GM10266 (cell line): ENCODE data around the gene LRRC14B.
"Not testable (repeated sequence)": the region's sequence is repeated elsewhere in the genome, so short reads cannot be mapped to it uniquely, and the experiment has no call there.

Source experiments
- DNase-seq: peaks from one replicate; pipeline ENCODE4 v3.0.0; 2012; ENCODE audit errors: extremely low spot score
- TF ChIP-seq, protein P1 (sequence below): IDR thresholded peaks from 2 replicates; pipeline ENCODE4 v1.5.1; 2012; ENCODE audit warnings: mild to moderate bottlenecking, low read depth; ENCODE audit not compliant: control insufficient read depth, insufficient read depth; ENCODE audit errors: missing control alignments

LRRC14B gene

DNA sequence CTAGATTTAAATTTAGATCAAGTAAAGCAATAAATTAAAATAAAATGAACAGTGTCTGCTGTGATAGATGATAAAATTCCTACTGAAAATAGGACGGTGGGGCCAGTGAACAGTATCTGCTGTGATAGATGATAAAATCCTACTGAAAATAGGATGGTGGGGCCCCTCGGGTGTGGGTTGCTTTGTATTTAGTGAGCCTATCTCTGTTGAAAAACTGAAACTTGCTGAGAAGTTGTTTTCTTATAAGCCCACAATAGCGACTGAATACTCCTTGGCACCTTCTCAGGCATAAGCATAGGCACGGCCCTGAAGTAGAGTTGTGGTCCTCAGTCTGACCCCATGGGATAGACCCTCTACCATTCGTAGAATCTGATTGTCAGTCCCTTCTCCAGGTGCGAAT, 32.5 kb downstream of the LRRC14B start:
- DNase-seq, result no peak
- TF ChIP-seq, protein P1, sequence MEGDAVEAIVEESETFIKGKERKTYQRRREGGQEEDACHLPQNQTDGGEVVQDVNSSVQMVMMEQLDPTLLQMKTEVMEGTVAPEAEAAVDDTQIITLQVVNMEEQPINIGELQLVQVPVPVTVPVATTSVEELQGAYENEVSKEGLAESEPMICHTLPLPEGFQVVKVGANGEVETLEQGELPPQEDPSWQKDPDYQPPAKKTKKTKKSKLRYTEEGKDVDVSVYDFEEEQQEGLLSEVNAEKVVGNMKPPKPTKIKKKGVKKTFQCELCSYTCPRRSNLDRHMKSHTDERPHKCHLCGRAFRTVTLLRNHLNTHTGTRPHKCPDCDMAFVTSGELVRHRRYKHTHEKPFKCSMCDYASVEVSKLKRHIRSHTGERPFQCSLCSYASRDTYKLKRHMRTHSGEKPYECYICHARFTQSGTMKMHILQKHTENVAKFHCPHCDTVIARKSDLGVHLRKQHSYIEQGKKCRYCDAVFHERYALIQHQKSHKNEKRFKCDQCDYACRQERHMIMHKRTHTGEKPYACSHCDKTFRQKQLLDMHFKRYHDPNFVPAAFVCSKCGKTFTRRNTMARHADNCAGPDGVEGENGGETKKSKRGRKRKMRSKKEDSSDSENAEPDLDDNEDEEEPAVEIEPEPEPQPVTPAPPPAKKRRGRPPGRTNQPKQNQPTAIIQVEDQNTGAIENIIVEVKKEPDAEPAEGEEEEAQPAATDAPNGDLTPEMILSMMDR, result no peak

DNA sequence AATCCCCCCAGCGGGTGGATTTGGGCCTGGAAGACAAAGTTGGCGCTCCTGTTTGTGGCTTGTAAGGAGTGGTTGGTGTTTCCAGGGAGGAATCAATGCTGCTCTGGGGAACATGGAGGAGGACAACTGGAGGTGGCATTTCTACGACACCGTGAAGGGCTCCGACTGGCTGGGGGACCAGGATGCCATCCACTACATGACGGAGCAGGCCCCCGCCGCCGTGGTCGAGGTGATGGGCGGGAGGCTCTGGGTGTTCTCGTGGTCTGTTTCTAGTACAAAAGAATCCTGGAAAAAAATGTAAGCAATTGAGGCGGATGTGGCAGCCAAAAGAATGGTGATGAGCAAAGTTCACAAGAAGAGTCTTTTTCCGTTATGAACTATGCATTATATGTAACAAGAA, 34.0 kb downstream of the LRRC14B start:
- TF ChIP-seq, protein P1, result no peak

DNA sequence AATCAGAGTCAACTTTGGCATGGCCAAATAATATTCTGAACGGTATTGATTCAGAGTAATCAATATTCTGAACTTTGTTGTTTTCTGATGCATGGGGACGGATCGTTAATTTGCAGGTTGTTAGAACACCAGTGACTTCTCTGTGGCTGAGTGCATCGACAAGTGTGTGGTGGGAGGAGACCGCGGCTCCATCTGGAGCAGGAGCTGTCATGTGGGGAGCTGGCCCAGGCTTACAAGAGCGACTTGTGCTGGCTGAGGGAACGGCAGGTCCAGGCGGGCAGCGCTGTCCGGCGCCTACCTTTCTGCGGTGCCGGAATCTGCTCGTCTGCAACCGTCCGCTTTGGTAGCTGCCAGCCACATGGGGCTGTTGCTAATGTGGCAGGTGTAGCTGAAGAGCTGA, 36.1 kb downstream of the LRRC14B start:
- not testable (repeated sequence) for DNase-seq

More for the DNA sequence above, 34.0 kb downstream of the LRRC14B start:
- DNase-seq, result no peak

DNA sequence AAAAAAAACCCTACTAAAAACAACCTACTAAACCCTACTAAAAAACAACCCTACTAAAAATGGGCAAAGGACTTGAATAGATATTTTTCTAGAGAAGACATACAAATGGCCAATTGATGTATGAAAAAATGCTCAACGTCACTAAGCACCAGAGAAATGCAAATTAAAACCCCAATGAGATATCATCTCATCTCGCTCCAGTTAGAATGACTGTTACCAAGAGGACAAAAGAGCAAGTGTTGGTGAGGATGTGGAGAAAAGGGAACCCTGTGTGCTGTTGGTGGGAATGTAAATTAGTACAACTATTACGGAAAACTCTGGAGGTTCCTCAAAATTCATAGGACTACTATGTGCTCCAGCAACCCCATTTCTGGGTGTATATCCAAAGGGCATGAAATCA, 37.6 kb downstream of the LRRC14B start:
- no peak for DNase-seq
- TF ChIP-seq, protein P1, result no peak

DNA sequence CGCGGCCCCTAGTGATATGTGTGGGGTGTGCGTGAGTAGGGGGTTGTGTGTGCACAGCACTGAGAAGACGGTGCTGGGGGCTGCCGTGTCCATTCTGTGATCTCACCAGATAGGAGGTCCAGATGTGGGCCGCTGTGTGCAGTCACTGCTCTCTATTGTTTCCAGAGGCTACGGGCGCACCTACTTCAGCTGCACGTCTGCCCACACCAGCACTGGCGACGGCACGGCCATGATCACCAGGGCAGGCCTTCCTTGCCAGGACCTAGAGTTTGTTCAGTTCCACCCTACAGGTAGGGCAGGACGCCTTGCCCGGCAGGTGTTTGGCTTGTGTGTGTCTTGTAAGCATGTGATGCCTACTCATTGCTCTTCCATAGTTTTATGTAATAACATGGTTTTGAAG, 39.4 kb downstream of the LRRC14B start:
- no peak for DNase-seq
- TF ChIP-seq, protein P1, result no peak

DNA sequence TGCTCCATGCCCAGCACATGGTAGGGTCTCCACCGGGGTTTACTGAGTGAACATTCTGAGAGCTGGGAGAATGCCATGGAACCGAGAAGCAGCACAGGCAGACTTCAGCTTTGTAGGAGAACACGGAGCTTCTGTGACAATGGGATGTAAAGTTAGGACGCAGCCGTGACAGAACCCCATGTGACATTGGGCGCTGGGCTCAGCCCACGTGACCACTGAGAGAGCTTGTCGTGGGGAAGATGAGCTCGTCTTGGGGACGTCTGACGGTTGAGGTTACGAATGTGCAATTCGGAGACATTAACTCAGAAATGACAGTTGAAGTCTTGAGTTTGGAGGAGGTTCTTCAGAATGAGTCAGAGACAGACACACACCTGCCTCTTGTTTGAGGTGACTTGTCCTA, 40.4 kb downstream of the LRRC14B start:
- DNase-seq, result no peak
- TF ChIP-seq, protein P1, result no peak

DNA sequence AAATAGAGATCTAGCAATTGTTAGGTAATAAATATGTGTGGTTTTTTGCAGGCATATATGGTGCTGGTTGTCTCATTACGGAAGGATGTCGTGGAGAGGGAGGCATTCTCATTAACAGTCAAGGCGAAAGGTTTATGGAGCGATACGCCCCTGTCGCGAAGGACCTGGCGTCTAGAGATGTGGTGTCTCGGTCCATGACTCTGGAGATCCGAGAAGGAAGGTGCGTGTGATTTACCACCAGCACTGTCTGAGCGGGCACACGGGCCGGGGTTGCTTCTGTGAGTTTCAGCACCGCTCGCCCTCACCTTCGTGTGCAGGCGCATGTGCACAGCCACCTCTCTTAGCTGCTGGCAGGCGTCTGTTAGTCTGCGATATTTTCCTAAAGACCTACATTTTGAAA, 42.1 kb downstream of the LRRC14B start:
- DNase-seq, result not testable (repeated sequence)

DNA sequence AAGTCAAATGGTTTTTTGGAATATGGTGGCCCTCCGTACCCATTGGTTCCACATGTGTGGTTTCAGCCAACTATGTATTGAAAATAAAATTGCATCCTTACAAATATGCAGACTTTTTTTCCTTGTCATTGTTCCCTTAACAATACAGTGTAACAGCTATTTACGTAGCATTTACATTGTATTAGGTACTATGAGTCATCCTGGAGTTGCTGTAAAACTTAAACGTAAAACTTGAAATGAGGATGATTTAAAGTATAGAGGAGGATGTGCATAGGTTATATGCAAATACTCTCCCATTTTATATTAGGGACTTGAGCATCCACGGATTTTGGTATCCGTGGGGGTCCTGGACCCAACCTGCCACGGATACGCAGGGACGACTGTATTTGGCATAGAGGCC, 43.2 kb downstream of the LRRC14B start:
- TF ChIP-seq, protein P1, result no peak
- no peak for DNase-seq

DNA sequence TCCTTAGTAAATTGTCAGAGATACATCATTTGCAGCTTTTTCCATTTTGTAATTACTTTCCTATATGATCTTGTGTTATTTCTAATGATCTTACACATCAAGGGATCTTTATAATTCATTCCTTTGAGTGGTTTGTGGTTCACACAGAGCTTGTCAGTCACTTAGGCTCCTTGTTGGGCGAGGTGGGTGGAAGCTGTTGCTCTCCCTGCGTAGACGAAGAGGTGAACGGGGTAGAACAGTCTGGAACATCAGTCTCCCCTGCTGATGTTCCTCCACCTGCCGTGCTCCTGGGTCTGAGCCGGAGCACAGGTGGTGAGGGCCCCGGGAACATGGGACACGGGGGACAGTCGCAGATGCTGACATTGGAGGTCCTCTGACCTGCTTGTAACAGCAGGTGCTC, 44.2 kb downstream of the LRRC14B start:
- DNase-seq, result not testable (repeated sequence)

DNA sequence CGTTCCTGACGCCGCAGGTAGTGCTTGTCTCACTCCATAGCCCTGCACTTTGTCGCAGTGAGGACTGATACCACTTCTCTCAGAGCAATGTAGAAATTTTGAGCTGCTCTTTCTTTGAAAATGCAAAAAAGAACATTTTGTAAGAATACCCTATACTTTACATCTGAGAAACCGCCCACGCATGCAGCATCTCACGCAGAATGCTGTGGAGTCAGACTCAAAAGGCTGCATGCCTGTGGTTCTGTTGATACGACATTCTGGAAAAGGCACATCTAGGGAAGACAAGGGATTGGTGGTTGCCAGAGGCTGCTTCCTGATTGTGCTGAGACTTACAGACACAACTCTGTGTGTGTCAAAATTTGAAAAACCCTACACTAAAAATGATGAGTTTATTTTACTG, 46.6 kb downstream of the LRRC14B start:
- DNase-seq, result not testable (repeated sequence)

DNA sequence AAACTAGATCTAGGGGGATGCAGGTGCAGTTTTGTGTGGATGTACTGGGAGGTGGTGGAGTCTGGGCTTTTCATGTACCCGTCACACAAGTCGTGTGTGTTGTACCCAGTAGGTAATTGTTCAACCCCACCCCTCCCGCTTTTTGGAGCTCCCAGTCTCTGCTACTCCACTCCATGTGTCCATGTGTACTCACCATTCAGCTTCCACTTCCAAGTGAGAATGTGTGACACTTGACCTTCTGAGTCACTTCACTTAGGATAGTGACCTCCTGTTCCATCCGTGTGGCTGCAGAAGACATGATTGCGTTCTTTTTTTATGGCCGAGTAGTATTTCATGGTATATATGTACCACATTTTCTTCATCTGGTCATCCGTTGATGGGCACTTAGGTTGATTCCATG, 49.3 kb downstream of the LRRC14B start:
- not testable (repeated sequence) for DNase-seq

DNA sequence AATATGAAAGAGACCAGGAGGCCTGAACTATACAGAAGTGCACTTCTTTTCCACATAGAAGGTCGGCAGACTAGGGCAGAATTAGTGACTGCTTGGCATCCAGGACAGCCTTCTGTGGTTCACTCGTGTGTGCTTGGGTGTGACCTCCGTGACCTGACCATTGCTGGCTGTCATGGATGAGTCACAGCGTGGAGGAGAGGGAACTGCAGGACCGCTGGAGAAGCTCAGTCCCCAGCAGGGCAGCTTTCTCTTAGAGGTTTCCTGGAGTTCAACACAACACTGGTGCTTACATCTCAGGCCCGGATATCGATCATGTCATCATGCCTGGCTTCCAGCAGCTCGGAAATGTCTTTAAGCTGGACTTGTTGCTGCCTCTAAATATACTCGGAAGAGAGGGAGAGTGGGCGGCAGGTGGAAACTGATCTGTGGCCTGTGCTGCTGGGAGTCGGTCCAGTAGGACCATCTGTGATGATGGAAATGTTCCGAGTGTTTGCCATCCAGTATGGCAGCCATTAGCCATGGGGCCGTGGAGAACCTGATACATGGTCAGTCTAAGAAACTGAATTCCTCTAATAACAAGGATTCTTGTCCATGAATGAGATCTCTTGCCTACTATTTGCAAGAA, 49.9 kb downstream of the LRRC14B start:
- DNase-seq, result not testable (repeated sequence)

DNA sequence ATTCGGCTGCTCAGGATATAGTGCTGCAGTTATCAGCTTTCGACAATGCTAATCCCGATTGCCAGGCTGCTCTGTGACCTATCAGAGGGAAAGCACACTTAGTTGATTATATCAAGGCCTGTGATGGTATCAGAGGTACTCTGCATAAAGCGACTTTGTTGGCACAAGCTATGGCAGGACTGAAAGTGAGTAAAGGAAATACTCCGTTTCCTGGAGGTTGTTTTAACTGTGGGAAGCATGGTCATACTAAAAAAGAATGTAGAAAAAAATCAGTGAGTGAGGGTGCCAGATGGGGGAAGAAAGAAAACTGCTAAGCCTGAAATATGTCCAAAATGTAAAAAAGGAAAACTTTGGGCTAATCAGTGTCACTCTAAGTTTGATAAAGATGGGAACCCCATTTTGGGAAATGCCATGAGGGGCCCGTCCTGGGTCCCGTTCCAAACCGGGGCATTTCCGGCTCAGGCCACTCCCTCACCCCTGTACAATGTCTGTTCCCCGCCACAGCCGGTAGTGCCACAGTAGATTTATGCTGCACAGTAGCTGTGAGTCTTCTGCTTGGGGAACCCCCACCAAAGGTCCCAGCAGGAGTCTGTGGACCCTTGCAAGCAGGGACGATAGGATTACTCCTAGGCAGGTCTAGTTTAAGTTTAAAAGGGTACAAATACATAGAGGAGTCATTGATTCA, 52.5 kb downstream of the LRRC14B start:
- not testable (repeated sequence) for DNase-seq
